H1 (cell line): Measurements from ENCODE around the gene CT47B1. TPM values are rescaled to one million over a fixed set of nuclear protein-coding genes. Genes with fewer than 3 reads are reported as not detected.
"Not testable (repeated sequence)": the region's sequence is repeated elsewhere in the genome, so short reads cannot be mapped to it uniquely, and the experiment has no call there.

Source experiments
- CTCF ChIA-PET: fragments of 300-600 bp; sonication (Branson Sonifier 250); formaldehyde crosslinking; loops from one replicate; lab custom pipeline; 2021; ENCODE audit not compliant: partially characterized antibody; lab: Charles Lee
- POLR2A ChIA-PET: fragments of 300-600 bp; sonication (Branson Sonifier 250); formaldehyde crosslinking; loops from one replicate; lab custom pipeline; 2021; ENCODE audit warnings: inconsistent platforms; ENCODE audit not compliant: partially characterized antibody; lab: Charles Lee
- DNase-seq, 2 experiments: peaks; one replicate each; pipeline versions ENCODE4 v3.0.0 to v3.0.0-alpha.2; 2010 to 2022; ENCODE audit warnings: low spot score in 2 of 2, low read depth in 1 of 2, mixed read lengths in 1 of 2
- FAIRE-seq: peaks from 2 replicates; lab custom pipeline; 2011; peaks lifted over from hg19 to GRCh38; lab: Jason Lieb, UNC
- H2AFZ ChIP-seq: 2 replicates; pipeline ENCODE4 v1.8.1; 2012; ENCODE audit warnings: low read length, inconsistent platforms
- H2AK5ac ChIP-seq: 2 replicates; pipeline ENCODE4 v1.6.1; 2013; ENCODE audit warnings: low read depth, low read length
- H2BK120ac ChIP-seq: replicated peaks from 2 replicates; pipeline ENCODE3; 2013; ENCODE audit warnings: low read depth, low read length, inconsistent platforms
- H2BK12ac ChIP-seq: 2 replicates; pipeline ENCODE4 v1.6.1; 2013; ENCODE audit warnings: low read depth, low read length
- H2BK15ac ChIP-seq: 2 replicates; pipeline ENCODE4 v1.6.1; 2013; ENCODE audit warnings: low read length
- H2BK20ac ChIP-seq: 2 replicates; pipeline ENCODE4 v1.6.1; 2013; ENCODE audit warnings: low read length
- H2BK5ac ChIP-seq: 2 replicates; pipeline ENCODE4 v1.6.1; 2013; ENCODE audit warnings: low read depth, low read length
- H3K14ac ChIP-seq: 2 replicates; pipeline ENCODE4 v1.6.1; 2013; ENCODE audit warnings: inconsistent platforms; ENCODE audit not compliant: insufficient read length
- H3K18ac ChIP-seq: 2 replicates; pipeline ENCODE4 v1.6.1; 2013; ENCODE audit warnings: low read length; ENCODE audit errors: extremely low read depth
- H3K23ac ChIP-seq: 2 replicates; pipeline ENCODE4 v1.6.1; 2013; ENCODE audit warnings: inconsistent platforms; ENCODE audit not compliant: insufficient read length
- H3K23me2 ChIP-seq: 2 replicates; pipeline ENCODE4 v1.6.1; 2013; ENCODE audit warnings: low read depth, low read length
- H3K27ac ChIP-seq: 2 replicates; pipeline ENCODE4 v1.6.1; 2011; ENCODE audit warnings: low read depth, low read length, inconsistent platforms
- H3K27me3 ChIP-seq, 4 experiments: replicated peaks in 1 of 4; 1 replicate in 1 of 4; 2 replicates in 3 of 4; pipeline versions ENCODE4 v1.6.1 to v1.8.1; 2011 to 2013; ENCODE audit warnings: low read length in 3 of 4, mild to moderate bottlenecking in 3 of 4, inconsistent platforms in 2 of 4, mixed read lengths in 2 of 4, moderate library complexity in 1 of 4; ENCODE audit not compliant: control insufficient read depth in 3 of 4, insufficient read depth in 3 of 4; ENCODE audit errors: extremely low read depth in 1 of 4
- H3K36me3 ChIP-seq, 4 experiments: 2 replicates each; pipeline versions ENCODE4 v1.6.1 to v1.8.1; 2011 to 2013; ENCODE audit warnings: mild to moderate bottlenecking in 4 of 4, low read length in 3 of 4, moderate library complexity in 2 of 4, control low read depth in 1 of 4, inconsistent platforms in 1 of 4; ENCODE audit not compliant: insufficient read depth in 4 of 4, control insufficient read depth in 2 of 4
- H3K4ac ChIP-seq: replicated peaks from 2 replicates; pipeline ENCODE3; 2013; ENCODE audit warnings: low read length, low read depth, mixed read lengths, inconsistent platforms; ENCODE audit not compliant: insufficient read length
- H3K4me1 ChIP-seq, 4 experiments: replicated peaks in 1 of 4; 1 replicate in 1 of 4; 2 replicates in 3 of 4; pipeline versions ENCODE4 v1.6.1 to v1.8.1; 2011 to 2013; ENCODE audit warnings: low read length in 3 of 4, inconsistent platforms in 2 of 4, mixed read lengths in 1 of 4; ENCODE audit not compliant: insufficient read depth in 4 of 4, control insufficient read depth in 3 of 4
- H3K4me2 ChIP-seq, 2 experiments: 2 replicates each; pipeline versions ENCODE4 v1.6.1 to v1.8.1; 2011 to 2013; ENCODE audit warnings: low read depth in 2 of 2, low read length in 2 of 2, control low read depth in 1 of 2, inconsistent platforms in 1 of 2, mild to moderate bottlenecking in 1 of 2; ENCODE audit not compliant: insufficient read depth in 1 of 2
- H3K4me3 ChIP-seq, 4 experiments: fragments of 200-600, 300-600 bp in 1 of 4; sonication (generic), shearing (Covaris generic), sonication (Bioruptor Twin) in 1 of 4; 2 replicates each; pipeline versions ENCODE4 v1.5.1 to v1.8.1; 2011 to 2016; ENCODE audit warnings: low read length in 4 of 4, low read depth in 3 of 4, control low read depth in 2 of 4, inconsistent platforms in 2 of 4, mild to moderate bottlenecking in 2 of 4, mixed read lengths in 1 of 4, moderate library complexity in 1 of 4; ENCODE audit not compliant: insufficient read depth in 2 of 4; ENCODE audit errors: extremely low read depth in 1 of 4
- H3K56ac ChIP-seq: replicated peaks from 2 replicates; pipeline ENCODE3; 2013; ENCODE audit warnings: low read depth, mild to moderate bottlenecking, mixed read lengths, low read length, inconsistent platforms; ENCODE audit not compliant: insufficient read length
- H3K79me1 ChIP-seq: 2 replicates; pipeline ENCODE4 v1.6.1; 2013; ENCODE audit warnings: low read depth, low read length, control low read depth
- H3K79me2 ChIP-seq, 2 experiments: 2 replicates each; pipeline versions ENCODE4 v1.6.1 to v1.8.1; 2012 to 2013; ENCODE audit warnings: low read length in 2 of 2, mild to moderate bottlenecking in 2 of 2, inconsistent platforms in 1 of 2; ENCODE audit not compliant: insufficient read depth in 2 of 2, control insufficient read depth in 1 of 2
- H3K9ac ChIP-seq, 4 experiments: replicated peaks in 1 of 4; 1 replicate in 1 of 4; 2 replicates in 3 of 4; pipeline versions ENCODE4 v1.6.1 to v1.8.1; 2011 to 2013; ENCODE audit warnings: low read depth in 3 of 4, low read length in 3 of 4, control low read depth in 2 of 4, mild to moderate bottlenecking in 2 of 4, moderate library complexity in 2 of 4, inconsistent platforms in 1 of 4; ENCODE audit errors: extremely low read depth in 1 of 4
- H3K9me3 ChIP-seq, 2 experiments: 2 replicates each; pipeline versions ENCODE4 v1.6.1 to v1.8.1; 2012 to 2013; ENCODE audit warnings: mild to moderate bottlenecking in 2 of 2, moderate library complexity in 2 of 2, control low read depth in 1 of 2, inconsistent platforms in 1 of 2, low read depth in 1 of 2, low read length in 1 of 2, mixed read lengths in 1 of 2; ENCODE audit not compliant: insufficient read depth in 2 of 2
- H4K20me1 ChIP-seq, 2 experiments: replicated peaks in 1 of 2; 2 replicates each; pipeline versions ENCODE3 to v1.8.1; 2011 to 2013; ENCODE audit warnings: inconsistent platforms in 2 of 2, low read length in 2 of 2, mild to moderate bottlenecking in 1 of 2; ENCODE audit not compliant: insufficient read depth in 2 of 2, control insufficient read depth in 1 of 2
- H4K5ac ChIP-seq: 2 replicates; pipeline ENCODE4 v1.6.1; 2013; ENCODE audit warnings: low read length, low read depth, mixed read lengths, inconsistent platforms; ENCODE audit not compliant: insufficient read length
- H4K8ac ChIP-seq: 2 replicates; pipeline ENCODE4 v1.8.0; 2013; ENCODE audit warnings: mild to moderate bottlenecking, moderate library complexity, low read length, inconsistent platforms; ENCODE audit not compliant: insufficient read depth; ENCODE audit errors: extremely low read depth
- H4K91ac ChIP-seq: replicated peaks from 2 replicates; pipeline ENCODE3; 2013; ENCODE audit warnings: low read length, mixed read lengths, inconsistent platforms; ENCODE audit not compliant: insufficient read length
- CEBPB ChIP-seq: IDR thresholded peaks from 2 replicates; pipeline ENCODE4 v1.6.1; 2012; ENCODE audit warnings: low read depth, low read length
- GABPA ChIP-seq: IDR thresholded peaks from 2 replicates; pipeline ENCODE4 v1.6.1; 2011; ENCODE audit warnings: mild to moderate bottlenecking, low read length, moderate library complexity, borderline replicate concordance; ENCODE audit not compliant: insufficient read depth
- JUN ChIP-seq: IDR thresholded peaks from 2 replicates; pipeline ENCODE4 v1.6.1; 2011; ENCODE audit warnings: low read depth, mild to moderate bottlenecking, improper control_type of control experiment, low read length
- RBBP5 ChIP-seq: IDR thresholded peaks from 2 replicates; pipeline ENCODE4 v1.7.1; 2012; ENCODE audit warnings: low read depth, mild to moderate bottlenecking, inconsistent platforms, low read length, moderate library complexity, borderline replicate concordance
- SIN3A ChIP-seq, 2 experiments: IDR thresholded peaks in 1 of 2; conservative IDR thresholded peaks in 1 of 2; 2 replicates each; pipeline ENCODE4 v1.6.1; 2011 to 2012; ENCODE audit warnings: low read length in 2 of 2, improper control_type of control experiment in 1 of 2, low read depth in 1 of 2, mild to moderate bottlenecking in 1 of 2
- TAF1 ChIP-seq: IDR thresholded peaks from 2 replicates; pipeline ENCODE4 v1.6.1; 2011; ENCODE audit warnings: mild to moderate bottlenecking, low read depth, low read length
- WGBS, 2 experiments: shearing (Covaris generic) in 1 of 2; methylation state at CpG; one replicate each; pipeline versions ENCODE4 v1.1.6 to v1.1.7; 2013 to 2015; ENCODE audit warnings: low lambda C conversion rate in 2 of 2, mixed read lengths in 2 of 2, inconsistent platforms in 1 of 2, low coverage in 1 of 2, missing lambda C conversion rate in 1 of 2; ENCODE audit not compliant: insufficient replicate concordance in 2 of 2, insufficient coverage in 1 of 2, insufficient read length in 1 of 2; ENCODE audit errors: extremely low coverage in 1 of 2, missing lambda C conversion rate in 1 of 2; 5-methylcytosine and 5-hydroxymethylcytosine counted together
- polyA plus RNA-seq, 7 experiments: library from polyadenylated mRNA; depleted of rRNA in 3 of 7; stranded (reverse) in 5 of 7; unstranded in 2 of 7; fragments of >200 nt in 5 of 7; fragments of 200-250 nt in 2 of 7; gene quantifications; 1 replicate in 5 of 7; 2 replicates in 1 of 7; 4 replicates in 1 of 7; pipeline versions ENCODE4 v1.2.1 to v1.2.3, GENCODE V29; 2011 to 2013; ENCODE audit warnings: missing spikeins in 2 of 7, mixed read lengths in 2 of 7
- total RNA-seq: library from RNA; stranded (reverse); fragmentation: NEBNext Ultra II Directional; extraction: Animal tissue kit (Norgen Biotek cat#: 25700); gene quantifications from 2 replicates; pipeline ENCODE4 v1.2.1, GENCODE V29; 2021
- TF ChIP-seq, protein P1 (sequence below), 3 experiments: IDR thresholded peaks; 1 replicate in 2 of 3; 2 replicates in 1 of 3; pipeline versions ENCODE4 v1.5.1 to v1.6.1; 2011; ENCODE audit warnings: low read length in 3 of 3, mild to moderate bottlenecking in 3 of 3, inconsistent platforms in 2 of 3, low read depth in 1 of 3, moderate library complexity in 1 of 3; ENCODE audit not compliant: insufficient read depth in 1 of 3; ENCODE audit errors: control extremely low read depth in 1 of 3

CT47B1 gene
- total and polyA plus RNA-seq, 2 of the 8 experiments (the other 6 are each of a cell fraction or from before 2014, with no cell fraction given) = not detected

DNA sequence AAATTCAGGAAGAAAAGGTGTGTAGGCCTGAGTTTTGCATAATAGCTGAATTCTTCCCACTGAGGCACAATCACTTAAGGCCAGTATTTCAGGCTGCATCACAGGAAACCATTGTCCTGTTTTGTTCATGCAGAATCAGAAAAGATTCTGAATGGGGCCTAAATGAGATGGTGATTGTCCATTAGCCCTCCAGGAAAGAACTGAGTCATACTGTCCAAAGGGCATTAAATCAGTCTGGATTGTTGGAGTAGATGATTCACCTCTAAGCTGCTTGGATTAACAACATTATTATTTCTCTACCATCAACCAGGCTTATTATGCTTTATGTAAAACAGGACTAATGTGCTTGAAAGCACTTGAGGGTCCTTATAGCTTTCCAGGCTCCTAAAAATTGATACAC is 36.2 kb downstream of the CT47B1 start (continued):
- TF ChIP-seq JUN (no peak), SIN3A (conservative IDR thresholded peaks at IDR 0.05 in 1 of 2, IDR thresholded peaks at IDR 0.05 in 1 of 2; ENCODE audit: low read depth in 1 of 2, low read length in 2 of 2) (no peak), RBBP5 (no peak), GABPA (no peak), CEBPB (no peak), TAF1 (no peak)
- TF ChIP-seq, protein P1, sequence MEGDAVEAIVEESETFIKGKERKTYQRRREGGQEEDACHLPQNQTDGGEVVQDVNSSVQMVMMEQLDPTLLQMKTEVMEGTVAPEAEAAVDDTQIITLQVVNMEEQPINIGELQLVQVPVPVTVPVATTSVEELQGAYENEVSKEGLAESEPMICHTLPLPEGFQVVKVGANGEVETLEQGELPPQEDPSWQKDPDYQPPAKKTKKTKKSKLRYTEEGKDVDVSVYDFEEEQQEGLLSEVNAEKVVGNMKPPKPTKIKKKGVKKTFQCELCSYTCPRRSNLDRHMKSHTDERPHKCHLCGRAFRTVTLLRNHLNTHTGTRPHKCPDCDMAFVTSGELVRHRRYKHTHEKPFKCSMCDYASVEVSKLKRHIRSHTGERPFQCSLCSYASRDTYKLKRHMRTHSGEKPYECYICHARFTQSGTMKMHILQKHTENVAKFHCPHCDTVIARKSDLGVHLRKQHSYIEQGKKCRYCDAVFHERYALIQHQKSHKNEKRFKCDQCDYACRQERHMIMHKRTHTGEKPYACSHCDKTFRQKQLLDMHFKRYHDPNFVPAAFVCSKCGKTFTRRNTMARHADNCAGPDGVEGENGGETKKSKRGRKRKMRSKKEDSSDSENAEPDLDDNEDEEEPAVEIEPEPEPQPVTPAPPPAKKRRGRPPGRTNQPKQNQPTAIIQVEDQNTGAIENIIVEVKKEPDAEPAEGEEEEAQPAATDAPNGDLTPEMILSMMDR (IDR thresholded peaks at IDR 0.05; ENCODE audit: control extremely low read depth in 1 of 3, insufficient read depth in 1 of 3, low read depth in 1 of 3, low read length in 3 of 3) = no peak

DNA sequence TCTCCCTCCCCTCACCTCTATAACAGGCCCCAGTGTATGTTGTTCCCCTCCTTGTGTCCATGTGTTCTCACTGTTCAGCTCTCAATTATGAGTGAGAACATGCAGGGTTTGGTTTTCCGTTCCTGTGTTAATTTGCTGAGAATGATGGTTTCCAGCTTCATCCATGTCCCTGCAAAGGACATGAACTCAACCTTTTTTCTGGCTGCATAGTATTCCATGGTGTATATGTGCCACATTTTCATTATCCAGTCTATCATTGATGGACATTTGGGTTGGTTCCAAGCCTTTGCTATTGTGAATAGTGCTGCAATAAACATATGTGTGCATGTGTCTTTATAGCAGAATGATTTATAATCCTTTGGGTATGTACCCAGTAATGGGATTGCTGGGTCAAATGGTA is 48.5 kb downstream of the CT47B1 start:
- H3K23ac ChIP-seq, H3K79me1 ChIP-seq, H2AFZ ChIP-seq, POLR2A ChIA-PET, H3K56ac ChIP-seq, H4K20me1 ChIP-seq, H2AK5ac ChIP-seq, H2BK20ac ChIP-seq, FAIRE-seq, H3K4me1 ChIP-seq, H3K23me2 ChIP-seq, H3K9me3 ChIP-seq, H4K91ac ChIP-seq, H2BK12ac ChIP-seq, H3K27me3 ChIP-seq, H3K9ac ChIP-seq, DNase-seq, H3K4me3 ChIP-seq, H3K36me3 ChIP-seq, H2BK5ac ChIP-seq, H2BK15ac ChIP-seq, H3K27ac ChIP-seq, H3K14ac ChIP-seq, H2BK120ac ChIP-seq, H3K18ac ChIP-seq, H4K8ac ChIP-seq, H4K5ac ChIP-seq, H3K4ac ChIP-seq, CTCF ChIA-PET, H3K79me2 ChIP-seq, H3K4me2 ChIP-seq: not testable (repeated sequence)
- no CpG with 5 or more reads among the region's 1 CpG for WGBS, 2 experiments
